ENCODE data around the gene GRPEL2. TPM values are rescaled to one million over a fixed set of nuclear protein-coding genes. Genes with fewer than 3 reads are reported as not detected.

Gene GRPEL2
- total and polyA plus RNA-seq, 2 of the 8 experiments (the other 6 are each of a cell fraction or from before 2014, with no cell fraction given) = 11.2 to 52.2 TPM

DNA sequence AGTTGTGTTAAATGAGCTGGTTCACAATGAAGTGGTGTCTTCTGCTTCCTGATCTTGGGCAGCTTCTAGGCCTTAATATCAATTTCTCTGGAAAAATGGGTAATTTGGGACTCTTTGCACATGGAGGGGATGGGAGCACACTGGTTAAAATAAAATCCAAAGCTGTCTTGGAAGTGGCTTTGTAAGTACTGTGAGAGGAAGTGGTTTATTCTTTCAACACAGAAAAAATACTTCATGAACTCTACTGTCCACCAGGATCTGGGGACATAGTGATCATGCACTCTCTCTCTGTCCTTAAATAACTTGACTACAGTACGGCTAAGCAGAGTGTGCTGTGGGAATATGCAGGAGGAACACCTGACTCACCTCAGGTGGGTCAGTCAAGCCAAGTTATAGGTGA lies 15.0 kb downstream of the GRPEL2 start:
- H2BK120ac ChIP-seq (replicated peaks; ENCODE audit: low read depth, low read length) = no peak overlapping the region
- no peak overlapping the region for H3K23ac ChIP-seq (ENCODE audit: insufficient read length)
- H3K79me2 ChIP-seq (ENCODE audit: control insufficient read depth in 1 of 2, insufficient read depth in 2 of 2, low read length in 2 of 2) = 0 out of 4 replicates have a peak, but pooled peaks cover 0 to 5% of the 10 kb centered on the region in 2 experiments
- no peak overlapping the region for H3K27ac ChIP-seq (ENCODE audit: low read depth, low read length)
- no peak overlapping the region for H2AK5ac ChIP-seq (ENCODE audit: low read depth, low read length)
- no peaks in the 10 kb centered on the region for H3K9me3 ChIP-seq (ENCODE audit: insufficient read depth in 2 of 2, low read depth in 1 of 2, low read length in 1 of 2)
- no peak overlapping the region for H3K4me3 ChIP-seq (ENCODE audit: extremely low read depth in 1 of 4, insufficient read depth in 2 of 4, low read depth in 3 of 4, low read length in 4 of 4)
- no peak overlapping the region for H2BK20ac ChIP-seq (ENCODE audit: low read length)
- peaks cover 8% of the 10 kb centered on the region for H3K79me1 ChIP-seq (ENCODE audit: low read depth, low read length)
- DNase-seq (ENCODE audit: low read depth in 1 of 2, low spot score in 2 of 2) = no peak
- peaks cover 6% of the 10 kb centered on the region; the same call in 1 of the 2 replicates for H3K23me2 ChIP-seq (ENCODE audit: low read depth, low read length)
- H4K5ac ChIP-seq (ENCODE audit: insufficient read length, low read depth, low read length) = no peak overlapping the region
- H3K14ac ChIP-seq (ENCODE audit: insufficient read length) = no peak overlapping the region
- no peak for FAIRE-seq
- H3K36me3 ChIP-seq (ENCODE audit: control insufficient read depth in 2 of 4, insufficient read depth in 4 of 4, low read length in 3 of 4) = peaks cover 0 to 5% (median 2%) of the 10 kb centered on the region in 4 experiments; a peak in 4 of 8 replicates
- no peak overlapping the region for H3K4me2 ChIP-seq (ENCODE audit: insufficient read depth in 1 of 2, low read depth in 2 of 2, low read length in 2 of 2)
- H3K56ac ChIP-seq (replicated peaks; ENCODE audit: insufficient read length, low read depth, low read length) = no peak overlapping the region
- POLR2A ChIA-PET (ENCODE audit: partially characterized antibody) = interaction anchor here (1.6 to 3.3 kb wide), 3 partner anchors 12 to 14 kb away, joined by 3 to 16 read pairs (median 4); partner anchors contain the start of gene GRPEL2
- peaks cover 0 to 8% of the 10 kb centered on the region in 2 experiments for H4K20me1 ChIP-seq (replicated peaks in 1 of 2; ENCODE audit: control insufficient read depth in 1 of 2, insufficient read depth in 2 of 2, low read length in 2 of 2)
- CTCF ChIA-PET (ENCODE audit: partially characterized antibody) = interaction anchor here (0.6 to 46.1 kb wide), 9 partner anchors 9 to 293 kb away, joined by 3 to 1310 read pairs (median 5); partner anchors contain the start of gene GRPEL2
- H3K4ac ChIP-seq (replicated peaks; ENCODE audit: insufficient read length, low read depth, low read length) = no peak overlapping the region
- no peaks in the 10 kb centered on the region; a peak in 1 of 7 replicates for H3K27me3 ChIP-seq (replicated peaks in 1 of 4; ENCODE audit: control insufficient read depth in 3 of 4, extremely low read depth in 1 of 4, insufficient read depth in 3 of 4, low read length in 3 of 4)
- no peak overlapping the region for H4K8ac ChIP-seq (ENCODE audit: extremely low read depth, insufficient read depth, low read length)
- WGBS, 2 experiments (ENCODE audit: extremely low coverage in 1 of 2, insufficient coverage in 1 of 2, insufficient read length in 1 of 2, insufficient replicate concordance in 2 of 2, low coverage in 1 of 2, low lambda C conversion rate in 2 of 2, missing lambda C conversion rate in 1 of 2) = 88% methylated on average over 1 of the region's 1 CpG; no CpG with 5 or more reads in 1 of the 2 experiments
- no peak overlapping the region for H2BK15ac ChIP-seq (ENCODE audit: low read length)
- no peak overlapping the region for H3K9ac ChIP-seq (replicated peaks in 1 of 4; ENCODE audit: extremely low read depth in 1 of 4, low read depth in 3 of 4, low read length in 3 of 4)
- H4K91ac ChIP-seq (replicated peaks; ENCODE audit: insufficient read length, low read length) = no peak overlapping the region
- no peak overlapping the region for H2BK5ac ChIP-seq (ENCODE audit: low read depth, low read length)
- H3K18ac ChIP-seq (ENCODE audit: extremely low read depth, low read length) = no peak overlapping the region
- no peak overlapping the region for H2BK12ac ChIP-seq (ENCODE audit: low read depth, low read length)
- H2AFZ ChIP-seq (ENCODE audit: low read length) = no peak overlapping the region
- no peak for TF ChIP-seq KDM5A (IDR thresholded peaks at IDR 0.05; ENCODE audit: low read length)
- no peak for TF ChIP-seq GTF2F1 (IDR thresholded peaks at IDR 0.05; ENCODE audit: borderline replicate concordance, low read depth, low read length)
- no peak for TF ChIP-seq KDM4A (IDR thresholded peaks at IDR 0.05; ENCODE audit: low read depth, low read length, severe bottlenecking)
- no peak for TF ChIP-seq BACH1 (IDR thresholded peaks at IDR 0.05; ENCODE audit: low read length)
- TF ChIP-seq CBX8 (IDR thresholded peaks at IDR 0.05; ENCODE audit: borderline replicate concordance, low read depth, low read length) = no peak
- TF ChIP-seq BRCA1 (IDR thresholded peaks at IDR 0.05; ENCODE audit: low read depth, low read length) = no peak
- TF ChIP-seq, protein P1, sequence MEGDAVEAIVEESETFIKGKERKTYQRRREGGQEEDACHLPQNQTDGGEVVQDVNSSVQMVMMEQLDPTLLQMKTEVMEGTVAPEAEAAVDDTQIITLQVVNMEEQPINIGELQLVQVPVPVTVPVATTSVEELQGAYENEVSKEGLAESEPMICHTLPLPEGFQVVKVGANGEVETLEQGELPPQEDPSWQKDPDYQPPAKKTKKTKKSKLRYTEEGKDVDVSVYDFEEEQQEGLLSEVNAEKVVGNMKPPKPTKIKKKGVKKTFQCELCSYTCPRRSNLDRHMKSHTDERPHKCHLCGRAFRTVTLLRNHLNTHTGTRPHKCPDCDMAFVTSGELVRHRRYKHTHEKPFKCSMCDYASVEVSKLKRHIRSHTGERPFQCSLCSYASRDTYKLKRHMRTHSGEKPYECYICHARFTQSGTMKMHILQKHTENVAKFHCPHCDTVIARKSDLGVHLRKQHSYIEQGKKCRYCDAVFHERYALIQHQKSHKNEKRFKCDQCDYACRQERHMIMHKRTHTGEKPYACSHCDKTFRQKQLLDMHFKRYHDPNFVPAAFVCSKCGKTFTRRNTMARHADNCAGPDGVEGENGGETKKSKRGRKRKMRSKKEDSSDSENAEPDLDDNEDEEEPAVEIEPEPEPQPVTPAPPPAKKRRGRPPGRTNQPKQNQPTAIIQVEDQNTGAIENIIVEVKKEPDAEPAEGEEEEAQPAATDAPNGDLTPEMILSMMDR (IDR thresholded peaks at IDR 0.05; ENCODE audit: control extremely low read depth in 1 of 3, insufficient read depth in 1 of 3, low read depth in 1 of 3, low read length in 3 of 3) = no peak
- TF ChIP-seq SAP30 (IDR thresholded peaks at IDR 0.05; ENCODE audit: insufficient read depth, insufficient replicate concordance, low read length) = no peak
- H3K4me1 ChIP-seq (replicated peaks in 1 of 4; ENCODE audit: control insufficient read depth in 3 of 4, insufficient read depth in 4 of 4, low read length in 3 of 4) = peaks cover 0 to 6% (median 2%) of the 10 kb centered on the region in 4 experiments; a peak in 5 of 7 replicates

Measured in H1 (cell line).